NCI-H748 treated with DMSO at 0.1 percent for 48 hours (cell line): ENCODE results near the gene DDX4.

ENCODE experiments used
- DNase-seq: peaks from one replicate; lab custom pipeline; 2025; lab: John Stamatoyannopoulos, UW

Gene DDX4

GRCh38 chr5:55866485-55866884, 128.6 kb downstream of the DDX4 start:
- DNase-seq, result no peak
